ENCODE results near the gene ABHD10.

ABHD10 gene

DNA sequence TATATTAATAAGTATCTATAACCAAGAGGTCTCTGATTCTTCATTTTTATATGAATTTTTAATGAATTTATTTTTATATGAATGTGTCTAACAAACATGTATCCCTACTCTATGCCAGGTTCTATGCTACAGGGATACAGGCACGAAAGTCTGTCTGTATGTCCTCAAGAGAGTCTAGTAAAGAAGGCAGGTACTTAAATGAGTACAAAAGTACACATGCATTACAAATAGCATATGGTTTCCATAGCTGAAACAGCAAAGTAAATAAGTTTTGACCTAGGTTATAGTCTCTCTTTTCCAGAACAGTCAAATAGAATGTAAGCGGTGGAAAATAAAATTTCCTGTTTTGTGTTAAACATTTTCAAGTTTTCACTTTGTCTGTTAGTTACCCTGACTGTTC lies 13.3 kb upstream of the ABHD10 start:
- DNase-seq (ENCODE audit: low read depth in 2 of 2), result no peak

- DNase-seq (ENCODE audit: low read depth in 2 of 2), result no peak
Measured at GRCh38 chr3:111967068-111967467, 11.8 kb upstream of the ABHD10 start.

DNA sequence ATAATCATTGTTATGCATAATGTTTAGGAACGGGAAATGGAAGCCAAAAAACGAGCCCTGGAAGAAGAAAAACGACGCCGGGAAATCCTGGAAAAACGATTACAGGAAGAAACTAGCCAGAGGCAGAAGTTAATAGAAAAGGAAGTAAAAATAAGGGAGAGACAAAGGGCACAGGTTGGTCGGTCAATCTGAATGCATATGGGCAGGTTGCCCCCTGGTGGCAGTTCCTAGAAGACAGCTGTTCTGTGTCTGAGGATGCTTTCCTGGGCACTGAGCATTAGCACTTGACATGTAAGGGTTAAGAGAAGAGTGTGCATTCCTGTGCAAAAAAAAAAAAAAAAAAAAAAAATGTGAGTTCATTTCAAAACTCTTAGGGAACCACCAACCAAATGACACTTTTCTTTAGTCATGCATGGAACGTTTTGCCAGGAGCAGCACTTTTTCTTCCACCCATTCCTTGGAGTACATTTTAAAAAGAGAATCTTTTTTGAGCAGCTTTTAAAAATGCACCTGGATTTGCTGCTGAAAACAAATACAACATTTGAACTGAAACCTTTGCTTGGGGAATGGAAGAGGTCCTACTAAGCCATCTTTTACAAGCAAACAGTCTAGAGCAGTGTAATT lies 11.1 kb upstream of the ABHD10 start:
- peak; percentile 68 to 71 for DNase-seq (ENCODE audit: low read depth in 2 of 2)

GRCh38 chr3:111968319-111969054 lies 10.3 kb upstream of the ABHD10 start:
- no peak for DNase-seq (ENCODE audit: low read depth in 2 of 2)

DNA sequence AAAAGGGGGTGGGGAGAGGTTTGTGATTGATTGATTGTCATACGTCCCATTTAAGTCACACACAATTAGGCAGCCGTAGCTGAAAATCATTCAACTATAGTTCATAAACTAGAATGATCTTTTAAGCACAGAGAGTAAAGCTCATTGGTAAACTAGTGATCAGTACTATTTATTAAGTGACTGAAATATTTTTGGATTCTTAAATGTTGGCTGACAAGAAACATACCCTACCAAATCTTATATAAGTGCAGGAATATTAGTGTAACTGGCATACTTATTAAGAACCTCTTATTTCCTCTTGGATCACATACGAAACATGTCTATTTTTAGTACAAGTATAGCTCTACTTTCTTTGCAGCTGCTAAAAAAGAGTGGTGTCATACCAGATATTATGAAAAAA lies 8.4 kb upstream of the ABHD10 start:
- no peak for DNase-seq (ENCODE audit: low read depth in 2 of 2)

GRCh38 chr3:111971533-111972130 lies 7.2 kb upstream of the ABHD10 start:
- DNase-seq (ENCODE audit: low read depth in 2 of 2), result no peak

- no peak for DNase-seq (ENCODE audit: low read depth in 2 of 2)
Measured at GRCh38 chr3:111972891-111973290, 5.9 kb upstream of the ABHD10 start.

- no peak for DNase-seq (ENCODE audit: low read depth in 2 of 2)
Measured at GRCh38 chr3:111975131-111975530, 3.7 kb upstream of the ABHD10 start.

DNA sequence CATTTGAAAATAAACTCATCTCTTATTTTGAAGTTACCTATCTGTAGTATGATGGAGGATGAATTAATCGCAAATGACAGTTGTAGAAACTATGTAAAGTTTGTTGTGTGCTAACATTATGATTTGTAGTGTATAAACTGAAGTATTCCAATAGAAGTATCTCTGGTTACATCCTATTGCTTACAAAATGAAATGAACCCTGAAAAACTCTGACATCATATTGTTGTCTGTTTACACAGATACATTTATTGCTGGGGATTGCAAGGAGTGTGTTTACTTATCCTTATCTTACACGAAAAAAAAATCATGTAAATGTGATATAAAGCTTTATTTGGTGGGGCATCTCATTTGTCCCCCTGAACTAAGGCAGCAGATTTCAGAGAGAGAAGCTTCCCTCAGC lies 2.6 kb upstream of the ABHD10 start:
- no peak for DNase-seq (ENCODE audit: low read depth in 2 of 2)

DNA sequence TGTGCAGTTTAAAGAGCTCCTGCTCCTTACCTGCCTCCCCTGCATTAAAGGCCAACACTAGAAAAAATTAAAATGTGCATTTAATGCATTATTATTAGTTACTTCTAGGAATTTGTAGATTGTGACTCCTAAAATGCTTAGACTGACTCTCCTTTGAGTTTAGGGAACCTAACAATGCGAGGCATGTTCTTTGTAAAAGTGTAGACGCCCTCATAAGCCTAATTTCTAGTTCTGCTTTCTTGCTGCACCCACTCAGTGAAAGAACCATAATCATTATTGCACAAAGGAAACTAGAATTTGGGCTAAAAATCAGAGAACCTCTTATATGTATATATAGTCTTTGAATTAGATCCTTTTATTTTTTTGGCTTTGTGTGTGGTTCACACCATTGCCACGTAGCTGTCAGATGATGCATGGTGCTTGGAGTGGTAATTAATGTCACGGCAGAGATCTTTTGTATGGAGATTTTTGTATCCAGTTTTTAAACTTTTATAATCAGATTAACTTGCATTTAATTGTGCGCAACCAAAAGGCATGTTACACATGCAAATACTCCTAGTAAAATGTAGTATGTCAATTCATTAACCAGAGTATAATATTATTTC lies 710 bp downstream of the ABHD10 start:
- DNase-seq (ENCODE audit: low read depth in 2 of 2), result no peak

DNA sequence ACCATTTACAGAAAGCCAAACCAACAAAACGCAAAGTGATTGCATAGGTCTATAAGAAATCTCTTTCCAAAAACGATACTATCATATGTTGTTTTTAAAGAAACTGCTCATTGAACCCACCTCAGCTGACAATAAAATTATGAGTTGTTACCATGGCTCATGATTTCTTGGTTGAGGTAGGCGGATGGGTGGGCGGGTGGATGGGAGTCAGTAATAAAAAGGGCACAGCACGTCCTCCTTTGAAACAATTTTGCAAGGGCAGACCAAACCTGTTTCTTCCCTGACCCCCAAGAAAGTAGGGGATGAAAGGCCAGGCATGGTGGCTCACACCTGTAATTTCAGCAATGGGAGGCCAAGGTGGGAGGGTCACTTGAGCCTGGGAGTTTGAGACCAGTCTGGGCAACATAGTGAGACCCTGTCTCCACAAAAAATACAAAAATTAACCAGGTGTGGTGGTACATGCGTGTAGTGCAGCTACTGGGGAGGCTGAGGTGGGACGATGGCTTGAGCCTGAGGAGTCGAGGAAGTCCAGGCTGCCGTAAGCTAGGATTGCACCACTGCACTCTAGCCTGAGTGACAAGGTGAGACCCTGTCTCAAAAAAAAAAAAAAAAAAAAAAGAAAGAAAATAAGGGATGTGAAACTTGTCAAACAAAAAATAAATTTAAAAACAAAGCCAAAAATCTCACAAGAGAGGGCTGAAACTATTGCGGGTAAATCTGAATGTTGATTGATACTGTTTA lies 2.1 kb downstream of the ABHD10 start:
- peak in 1 of 2 donors; percentile 26 for DNase-seq (ENCODE audit: low read depth in 2 of 2)

DNA sequence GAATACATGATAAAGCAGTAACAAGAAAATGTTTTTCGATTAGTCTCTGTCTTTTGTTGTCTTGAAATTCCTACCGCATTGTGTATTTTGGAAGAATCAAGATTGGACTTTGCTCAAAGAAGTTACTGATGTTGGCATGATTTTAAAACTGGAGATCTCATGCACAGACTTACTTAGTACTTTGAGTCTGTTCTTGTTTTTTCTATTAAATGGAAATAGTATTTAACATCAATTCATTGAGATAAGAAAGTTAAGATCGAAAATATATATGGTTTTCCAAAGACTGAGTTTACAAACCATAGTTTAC lies 2.6 kb downstream of the ABHD10 start:
- no peak for DNase-seq (ENCODE audit: low read depth in 2 of 2)

DNA sequence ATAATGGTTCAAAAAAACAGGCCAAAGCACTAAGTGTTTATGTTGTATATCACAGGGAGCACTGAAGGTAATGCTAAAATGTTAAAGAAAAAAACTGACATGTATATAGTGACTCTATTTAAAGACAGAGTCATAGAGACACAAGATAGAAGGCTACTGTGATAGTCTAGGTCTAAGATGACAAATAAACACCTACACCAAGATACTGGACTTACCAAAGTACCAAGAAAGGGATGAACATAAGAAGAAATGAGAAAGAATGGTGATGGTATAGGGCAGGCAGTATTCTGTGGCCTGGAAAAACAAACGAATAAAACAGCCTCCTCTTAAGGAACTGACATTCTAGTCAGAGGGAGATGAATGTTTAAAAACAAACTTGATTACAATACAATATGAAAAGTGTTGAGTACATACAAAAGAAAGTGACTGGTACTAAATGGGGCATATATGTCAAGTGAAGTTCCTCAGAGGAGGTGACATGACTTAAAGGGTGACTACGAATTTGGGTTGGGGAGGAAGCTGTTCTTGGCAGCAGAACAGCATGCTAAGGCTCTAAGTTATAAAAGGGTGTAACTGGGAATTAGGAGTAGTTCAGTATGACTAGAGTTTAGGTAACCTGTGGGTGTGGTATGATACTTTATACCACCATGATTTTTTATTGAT lies 5.9 kb downstream of the ABHD10 start:
- no peak for DNase-seq (ENCODE audit: low read depth in 2 of 2)

DNA sequence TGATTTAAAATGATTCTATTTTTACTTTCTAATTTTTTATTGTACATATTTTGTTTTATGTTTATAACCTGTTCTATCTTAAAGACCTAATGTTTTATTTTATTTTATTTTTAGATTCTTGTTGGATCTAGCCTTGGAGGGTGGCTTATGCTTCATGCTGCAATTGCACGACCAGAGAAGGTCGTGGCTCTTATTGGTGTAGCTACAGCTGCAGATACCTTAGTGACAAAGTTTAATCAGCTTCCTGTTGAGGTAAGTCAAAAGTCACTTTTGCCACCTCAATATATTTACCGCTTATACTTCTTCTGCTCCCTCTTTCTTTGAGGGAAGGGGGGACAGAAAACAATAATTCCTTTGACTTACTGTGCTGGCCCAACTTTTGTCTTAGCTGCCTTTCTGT lies 8.0 kb downstream of the ABHD10 start:
- no peak for DNase-seq (ENCODE audit: low read depth in 2 of 2)

GRCh38 chr3:111989061-111989678 lies 10.3 kb downstream of the ABHD10 start:
- DNase-seq (ENCODE audit: low read depth in 2 of 2), result no peak

GRCh38 chr3:111993038-111993437 lies 14.2 kb downstream of the ABHD10 start:
- no peak for DNase-seq (ENCODE audit: low read depth in 2 of 2)

DNA sequence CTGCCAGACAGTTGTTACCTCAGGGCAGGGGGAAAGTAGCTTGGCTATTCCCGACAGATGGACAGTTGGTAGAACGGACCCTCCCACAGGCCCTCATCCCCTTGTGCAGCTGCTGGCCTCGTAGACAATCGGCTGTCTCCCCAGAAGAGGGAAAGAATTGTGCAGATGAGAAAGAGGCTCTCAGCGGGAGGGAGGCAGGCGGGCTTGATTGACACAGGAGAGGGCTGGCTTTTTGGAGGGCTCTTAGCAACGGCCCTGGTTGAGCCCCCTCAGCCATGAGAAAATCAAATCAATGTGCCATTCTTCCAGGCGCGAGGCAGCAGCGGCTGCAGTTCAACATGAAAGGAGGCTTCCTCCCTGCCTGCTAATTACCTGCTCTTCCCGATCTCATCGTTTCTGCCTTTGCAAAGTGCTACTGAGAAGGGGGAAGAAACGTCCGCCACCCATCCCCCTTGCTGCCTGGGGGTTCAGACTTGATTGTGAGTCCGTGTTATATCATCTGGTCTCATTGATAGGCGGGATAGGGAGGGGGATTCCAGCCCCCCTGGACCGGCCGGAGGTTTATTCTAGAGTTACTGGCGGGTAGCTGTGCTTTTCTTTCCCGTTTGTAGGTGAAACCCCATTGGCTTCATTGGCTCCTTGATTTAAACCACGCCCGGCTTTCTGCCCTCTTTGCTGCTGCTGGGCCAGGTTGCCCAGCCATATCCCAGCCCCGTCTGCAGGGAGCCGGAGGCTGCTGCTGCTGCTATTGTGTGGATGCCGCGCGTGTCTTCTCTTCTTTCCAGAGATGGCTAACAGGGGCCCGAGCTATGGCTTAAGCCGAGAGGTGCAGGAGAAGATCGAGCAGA lies 20.0 kb downstream of the ABHD10 start, which contains the start of gene TAGLN3:
TAGLN3 (plus strand) TSS at position 287 of the 848 bp plus-strand sequence; CDS start at position 788, 501 bp downstream.
- no peak for DNase-seq (ENCODE audit: low read depth in 2 of 2)

DNA sequence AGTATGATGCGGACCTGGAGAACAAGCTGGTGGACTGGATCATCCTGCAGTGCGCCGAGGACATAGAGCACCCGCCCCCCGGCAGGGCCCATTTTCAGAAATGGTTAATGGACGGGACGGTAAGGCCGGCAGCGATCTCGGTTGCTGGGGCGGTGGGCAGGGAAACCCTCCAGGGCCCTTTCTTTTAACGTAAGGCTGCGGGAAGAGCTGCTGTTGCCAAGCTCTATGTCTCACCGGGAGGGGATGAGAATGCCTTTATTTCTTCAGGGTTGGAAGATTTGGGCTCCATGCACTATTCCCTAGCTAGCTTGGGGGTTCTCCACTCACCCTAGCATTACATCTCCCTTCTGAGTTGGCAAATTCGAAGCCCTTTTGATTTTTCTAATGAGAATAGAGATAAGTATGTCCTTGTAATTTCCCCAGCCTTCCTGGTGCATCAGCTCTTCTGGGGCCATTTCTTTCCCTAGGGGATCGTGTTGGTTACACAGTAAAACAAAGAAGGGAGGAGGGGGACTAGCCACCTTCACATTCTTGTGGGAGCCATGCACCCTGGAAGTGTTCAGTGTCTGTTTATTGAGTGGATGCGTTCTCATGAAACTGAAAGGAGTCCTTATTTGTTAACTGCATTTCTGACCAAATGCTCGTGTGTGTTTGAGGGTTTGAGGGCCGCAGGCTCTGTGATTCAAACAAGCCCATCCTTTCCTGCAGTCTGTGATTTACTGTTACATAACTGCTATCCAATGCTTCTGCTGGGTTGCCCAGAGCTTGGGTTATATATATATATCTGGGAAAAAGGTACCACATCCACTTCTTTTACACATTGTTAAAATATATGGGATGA lies 20.9 kb downstream of the ABHD10 start:
- no peak for DNase-seq (ENCODE audit: low read depth in 2 of 2)

- no peak for DNase-seq (ENCODE audit: low read depth in 2 of 2)
Measured at GRCh38 chr3:112000367-112000771, 21.5 kb downstream of the ABHD10 start.

Measured in stimulated activated CD8-positive, alpha-beta memory T cell treated with anti-CD3 and anti-CD28 coated beads, Interleukin-2, amount 100 ng/mL, for 48 hours (primary cell).